Neuron (in vitro differentiated cells): ENCODE results near the gene NANP.
"Not testable (repeated sequence)": the region's sequence is repeated elsewhere in the genome, so short reads cannot be mapped to it uniquely, and the experiment has no call there.

Experiments
- H2AFZ ChIP-seq: one replicate; pipeline ENCODE4 v1.6.1; 2013; ENCODE audit warnings: low read depth, mild to moderate bottlenecking, inconsistent platforms, low read length, moderate library complexity
- H3K27me3 ChIP-seq: one replicate; pipeline ENCODE4 v1.6.1; 2013; ENCODE audit warnings: low read length; ENCODE audit not compliant: insufficient read depth
- H3K36me3 ChIP-seq: one replicate; pipeline ENCODE4 v1.6.1; 2013; ENCODE audit warnings: low read length; ENCODE audit not compliant: insufficient read depth
- H3K4me1 ChIP-seq: one replicate; pipeline ENCODE4 v1.6.1; 2013; ENCODE audit warnings: low read length; ENCODE audit not compliant: insufficient read depth
- H3K4me3 ChIP-seq: 2 replicates; pipeline ENCODE4 v1.5.1; 2013; ENCODE audit warnings: mild to moderate bottlenecking, low read length, moderate library complexity
- H3K9me3 ChIP-seq: one replicate; pipeline ENCODE4 v1.6.1; 2013; ENCODE audit warnings: low read length

NANP gene

GRCh38 chr20:25623736-25624499, at the start of gene NANP:
TSS of gene NANP (minus strand) at chr20:25624014. CDS start at chr20:25623948, 66 bp downstream.
- H2AFZ ChIP-seq = peak within 1 kb of the TSS; percentile 97
- no peaks in the 10 kb centered on the region for H3K36me3 ChIP-seq
- H3K4me1 ChIP-seq = peaks cover 8% of the 10 kb centered on the region
- no peaks in the 10 kb centered on the region for H3K9me3 ChIP-seq
- H3K4me3 ChIP-seq = peak within 1 kb of the TSS; percentile 64
- H3K27me3 ChIP-seq = no peaks in the 10 kb centered on the region

- Histone ChIP-seq H3K4me3 (no peak overlapping the region), H3K9me3 (peaks cover 4% of the 10 kb centered on the region), H3K27me3 (no peaks in the 10 kb centered on the region), H2AFZ (no peak overlapping the region), H3K4me1 (no peaks in the 10 kb centered on the region), H3K36me3 (peaks cover 51% of the 10 kb centered on the region)
Measured at GRCh38 chr20:25672659-25673235, 48.9 kb upstream of the NANP start.

- H2AFZ ChIP-seq = no peak overlapping the region
- H3K4me3 ChIP-seq = no peak overlapping the region
- H3K27me3 ChIP-seq = no peaks in the 10 kb centered on the region
- H3K9me3 ChIP-seq = no peaks in the 10 kb centered on the region
- peaks cover 24% of the 10 kb centered on the region for H3K36me3 ChIP-seq
- no peaks in the 10 kb centered on the region for H3K4me1 ChIP-seq
Measured at GRCh38 chr20:25669826-25670422, 46.1 kb upstream of the NANP start.

GRCh38 chr20:25668446-25668845, 44.6 kb upstream of the NANP start:
- no peaks in the 10 kb centered on the region for H3K4me1 ChIP-seq
- peaks cover 9% of the 10 kb centered on the region for H3K36me3 ChIP-seq
- H3K9me3 ChIP-seq = no peaks in the 10 kb centered on the region
- no peak overlapping the region for H2AFZ ChIP-seq
- H3K27me3 ChIP-seq = no peaks in the 10 kb centered on the region
- no peak overlapping the region for H3K4me3 ChIP-seq

GRCh38 chr20:25659999-25660398, 36.2 kb upstream of the NANP start:
- Histone ChIP-seq H3K4me1 (peaks cover 7% of the 10 kb centered on the region), H3K4me3 (no peak overlapping the region), H3K27me3 (no peaks in the 10 kb centered on the region), H2AFZ (no peak overlapping the region), H3K9me3 (no peaks in the 10 kb centered on the region), H3K36me3 (no peaks in the 10 kb centered on the region)

- Histone ChIP-seq H3K36me3 (no peaks in the 10 kb centered on the region), H3K4me3 (no peak overlapping the region), H2AFZ (no peak overlapping the region), H3K4me1 (no peaks in the 10 kb centered on the region), H3K27me3 (no peaks in the 10 kb centered on the region), H3K9me3 (no peaks in the 10 kb centered on the region)
Measured at GRCh38 chr20:25654487-25654886, 30.7 kb upstream of the NANP start.

GRCh38 chr20:25652866-25653265, 29.1 kb upstream of the NANP start:
- H3K4me3 ChIP-seq, H2AFZ ChIP-seq, H3K36me3 ChIP-seq, H3K4me1 ChIP-seq, H3K27me3 ChIP-seq, H3K9me3 ChIP-seq: not testable (repeated sequence)

- no peaks in the 10 kb centered on the region for H3K9me3 ChIP-seq
- H3K36me3 ChIP-seq = no peaks in the 10 kb centered on the region
- no peaks in the 10 kb centered on the region for H3K4me1 ChIP-seq
- no peak overlapping the region for H3K4me3 ChIP-seq
- H2AFZ ChIP-seq = no peak overlapping the region
- no peaks in the 10 kb centered on the region for H3K27me3 ChIP-seq
Measured at GRCh38 chr20:25644814-25645213, 21.0 kb upstream of the NANP start.

- H3K9me3 ChIP-seq = no peaks in the 10 kb centered on the region
- H3K36me3 ChIP-seq = no peaks in the 10 kb centered on the region
- no peak overlapping the region for H2AFZ ChIP-seq
- no peak overlapping the region for H3K4me3 ChIP-seq
- H3K4me1 ChIP-seq = no peaks in the 10 kb centered on the region
- no peaks in the 10 kb centered on the region for H3K27me3 ChIP-seq
Measured at GRCh38 chr20:25643716-25644115, 19.9 kb upstream of the NANP start.

GRCh38 chr20:25637247-25637646, 13.4 kb upstream of the NANP start:
- H2AFZ ChIP-seq = no peak overlapping the region
- H3K36me3 ChIP-seq = peaks cover 2% of the 10 kb centered on the region
- H3K4me3 ChIP-seq = no peak overlapping the region
- peaks cover 2% of the 10 kb centered on the region for H3K9me3 ChIP-seq
- H3K27me3 ChIP-seq = no peaks in the 10 kb centered on the region
- no peaks in the 10 kb centered on the region for H3K4me1 ChIP-seq

- H2AFZ ChIP-seq = no peak overlapping the region
Measured at GRCh38 chr20:25632940-25633790, 9.4 kb upstream of the NANP start.

GRCh38 chr20:25630615-25631014, 6.8 kb upstream of the NANP start:
- not testable (repeated sequence) for H3K4me1 ChIP-seq, H2AFZ ChIP-seq, H3K9me3 ChIP-seq, H3K27me3 ChIP-seq, H3K36me3 ChIP-seq, H3K4me3 ChIP-seq

More at GRCh38 chr20:25632940-25633790, 9.4 kb upstream of the NANP start:
- Histone ChIP-seq H3K9me3 (peaks cover 5% of the 10 kb centered on the region), H3K27me3 (no peaks in the 10 kb centered on the region), H3K4me3 (no peak overlapping the region), H3K36me3 (peaks cover 2% of the 10 kb centered on the region), H3K4me1 (no peaks in the 10 kb centered on the region)
